Rectal smooth muscle tissue (tissue), 1 donor: ENCODE results near the gene MBIP.
"Not testable (repeated sequence)": the region's sequence is repeated elsewhere in the genome, so short reads cannot be mapped to it uniquely, and the experiment has no call there.

Source experiments
- H3K27ac ChIP-seq: one replicate; pipeline ENCODE4 v1.7.0; 2013; ENCODE audit warnings: low read depth, low read length, inconsistent platforms
- H3K27me3 ChIP-seq: one replicate; pipeline ENCODE4 v1.7.0; 2013; ENCODE audit warnings: low read length; ENCODE audit not compliant: control insufficient read depth, insufficient read depth
- H3K36me3 ChIP-seq: one replicate; pipeline ENCODE4 v1.7.0; 2013; ENCODE audit warnings: low read length; ENCODE audit not compliant: control insufficient read depth, insufficient read depth
- H3K4me1 ChIP-seq: one replicate; pipeline ENCODE4 v1.7.0; 2013; ENCODE audit warnings: low read length; ENCODE audit not compliant: control insufficient read depth, insufficient read depth
- H3K4me3 ChIP-seq: one replicate; pipeline ENCODE4 v1.7.0; 2013; ENCODE audit warnings: low read length
- H3K9ac ChIP-seq: one replicate; pipeline ENCODE4 v1.7.0; 2013; ENCODE audit warnings: low read length

The MBIP gene, protein sequence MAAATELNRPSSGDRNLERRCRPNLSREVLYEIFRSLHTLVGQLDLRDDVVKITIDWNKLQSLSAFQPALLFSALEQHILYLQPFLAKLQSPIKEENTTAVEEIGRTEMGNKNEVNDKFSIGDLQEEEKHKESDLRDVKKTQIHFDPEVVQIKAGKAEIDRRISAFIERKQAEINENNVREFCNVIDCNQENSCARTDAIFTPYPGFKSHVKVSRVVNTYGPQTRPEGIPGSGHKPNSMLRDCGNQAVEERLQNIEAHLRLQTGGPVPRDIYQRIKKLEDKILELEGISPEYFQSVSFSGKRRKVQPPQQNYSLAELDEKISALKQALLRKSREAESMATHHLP

DNA sequence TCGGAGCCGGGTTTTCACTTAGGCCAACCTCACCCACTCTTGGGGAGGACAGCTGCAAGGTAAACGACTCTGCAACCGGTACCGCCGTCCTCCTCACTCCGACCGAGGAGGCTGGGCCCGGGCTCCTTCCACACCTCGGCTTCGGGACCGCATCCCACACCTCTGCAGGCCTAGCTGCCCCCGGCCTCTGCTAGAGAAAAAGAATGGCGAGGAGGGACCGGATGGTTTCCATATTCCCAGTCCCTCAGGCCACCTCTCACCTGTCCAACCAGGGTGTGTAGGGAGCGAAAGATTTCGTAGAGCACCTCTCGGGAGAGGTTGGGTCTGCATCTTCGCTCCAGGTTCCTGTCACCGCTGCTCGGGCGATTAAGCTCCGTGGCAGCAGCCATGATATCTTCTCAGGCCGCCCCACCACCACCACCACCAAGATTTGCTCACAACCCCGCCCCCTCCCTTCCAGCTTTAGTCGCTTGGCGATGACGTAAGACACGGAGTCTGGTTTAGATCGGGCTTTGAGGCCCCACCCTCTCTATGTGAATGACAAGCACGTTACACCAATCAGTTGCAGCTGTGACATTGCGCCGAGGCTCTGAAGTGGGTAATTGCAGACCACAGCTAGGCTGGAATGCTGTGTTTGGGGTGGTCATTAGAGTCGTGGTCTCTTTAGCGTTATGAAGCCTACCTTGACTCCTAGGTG is at the start of gene MBIP:
Gene MBIP, minus strand, starts transcription at position 438 of the 697 bp plus-strand sequence. Its CDS starts 49 bp downstream, at position 389.
- Histone ChIP-seq H3K27me3 (no peaks in the 10 kb centered on the region), H3K9ac (peak within 1 kb of the TSS; percentile 94), H3K27ac (peak within 1 kb of the TSS; percentile 86), H3K4me3 (peak within 1 kb of the TSS; percentile 99), H3K36me3 (no peaks in the 10 kb centered on the region), H3K4me1 (no peaks in the 10 kb centered on the region)

DNA sequence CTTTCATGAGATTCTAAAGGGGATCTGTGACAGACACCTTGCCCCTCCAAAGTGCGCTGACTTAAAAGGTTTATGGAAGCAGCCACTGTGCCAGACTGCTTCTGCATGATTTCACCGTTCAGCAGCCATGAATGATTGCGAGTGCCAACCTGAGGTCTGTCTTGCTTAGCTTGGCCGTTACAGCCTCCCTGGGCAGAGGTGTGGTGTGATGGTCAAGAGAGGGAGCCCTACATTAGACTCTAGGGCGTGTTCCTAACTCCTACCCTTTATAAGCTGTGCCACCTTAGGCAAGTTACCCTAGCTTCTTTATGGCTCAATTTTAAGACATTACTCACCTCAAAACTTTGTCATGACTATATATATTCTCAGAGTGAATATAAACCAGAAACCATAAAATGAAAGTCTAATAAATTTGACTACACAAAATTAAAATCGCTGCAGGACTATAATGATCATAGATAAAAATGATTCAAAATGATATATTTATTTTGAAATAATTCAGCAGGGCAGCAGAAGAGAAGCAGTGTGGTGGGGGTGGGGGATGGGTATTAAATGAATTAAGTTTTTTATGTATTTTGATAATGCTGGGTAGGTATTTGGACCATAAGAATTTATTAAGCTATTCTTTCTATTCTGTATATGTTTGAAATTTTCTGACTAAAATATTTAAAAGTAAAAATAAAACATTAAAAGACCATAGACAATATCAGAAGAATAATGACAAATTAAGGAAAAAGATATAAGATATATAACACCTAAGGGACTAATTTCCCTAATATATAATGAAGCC is 47.7 kb upstream of the MBIP start:
- H3K36me3 ChIP-seq, result no peaks in the 10 kb centered on the region
- H3K9ac ChIP-seq, result no peak overlapping the region
- no peaks in the 10 kb centered on the region for H3K4me1 ChIP-seq
- H3K27me3 ChIP-seq, result no peaks in the 10 kb centered on the region
- H3K27ac ChIP-seq, result no peak overlapping the region
- H3K4me3 ChIP-seq, result no peak overlapping the region

DNA sequence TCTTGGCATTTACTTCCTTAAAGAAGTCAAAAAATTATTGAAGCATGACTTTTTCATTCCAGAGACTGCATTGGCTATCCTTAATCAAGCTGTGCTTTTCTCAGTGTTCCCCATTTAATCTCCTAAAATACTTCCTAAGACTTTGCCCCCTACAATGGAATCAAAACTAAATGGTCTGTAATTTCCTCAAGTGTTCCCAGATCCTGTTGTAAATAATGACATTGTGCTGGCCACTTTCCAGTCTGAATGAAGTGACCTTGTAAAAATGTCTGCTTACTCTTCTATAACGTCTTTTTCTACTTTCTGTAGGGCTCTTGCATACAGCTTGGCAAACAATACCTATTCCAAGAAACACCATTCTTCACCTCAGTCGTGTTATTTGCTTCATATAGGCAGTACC is 45.3 kb upstream of the MBIP start:
- H3K36me3 ChIP-seq, result no peaks in the 10 kb centered on the region
- H3K27ac ChIP-seq, result no peak overlapping the region
- no peaks in the 10 kb centered on the region for H3K4me1 ChIP-seq
- H3K27me3 ChIP-seq, result no peaks in the 10 kb centered on the region
- H3K4me3 ChIP-seq, result no peak overlapping the region
- H3K9ac ChIP-seq, result no peak overlapping the region

DNA sequence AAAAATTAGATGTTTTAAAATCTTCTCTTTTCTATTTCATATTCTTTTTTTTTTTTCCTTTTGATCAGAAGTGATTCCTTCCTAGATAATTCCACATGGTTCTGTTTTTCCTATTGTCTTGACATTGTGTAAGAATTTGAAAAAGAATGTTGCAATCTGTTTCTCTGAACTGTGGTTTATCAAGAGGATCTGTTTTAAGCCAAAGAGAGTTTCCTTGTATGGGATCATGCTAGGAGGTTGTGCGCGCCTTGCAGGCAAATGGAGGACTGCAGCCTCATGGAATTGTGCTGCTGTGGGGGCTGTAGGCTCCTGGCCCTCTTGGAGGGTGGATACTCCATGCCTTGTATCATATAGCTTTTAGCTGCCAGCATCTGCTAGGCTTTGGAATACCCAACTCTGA is 43.3 kb upstream of the MBIP start:
- Histone ChIP-seq H3K27me3 (no peaks in the 10 kb centered on the region), H3K4me1 (no peaks in the 10 kb centered on the region), H3K9ac (no peak overlapping the region), H3K4me3 (no peak overlapping the region), H3K27ac (no peak overlapping the region), H3K36me3 (no peaks in the 10 kb centered on the region)

DNA sequence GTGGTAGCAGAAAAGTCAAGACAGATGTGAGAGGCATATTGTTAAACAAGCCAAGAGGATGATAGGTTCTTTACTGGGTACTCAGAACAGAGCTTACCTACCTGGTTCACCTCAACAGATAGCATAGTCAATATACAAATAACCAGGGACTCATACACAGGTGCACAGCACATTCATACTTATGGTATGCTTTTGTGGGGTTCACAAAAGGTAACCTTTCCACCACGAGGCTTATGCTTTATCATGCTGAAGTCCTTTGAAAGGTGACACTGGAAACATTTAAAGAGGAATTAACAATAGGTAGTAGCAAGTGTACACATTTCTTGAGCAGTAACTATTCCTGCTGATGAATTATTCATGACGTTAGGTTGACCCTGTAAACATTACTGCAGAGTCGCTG is 42.2 kb upstream of the MBIP start:
- Histone ChIP-seq H3K27me3 (no peaks in the 10 kb centered on the region), H3K4me3 (no peak overlapping the region), H3K9ac (no peak overlapping the region), H3K27ac (no peak overlapping the region), H3K4me1 (no peaks in the 10 kb centered on the region), H3K36me3 (no peaks in the 10 kb centered on the region)

DNA sequence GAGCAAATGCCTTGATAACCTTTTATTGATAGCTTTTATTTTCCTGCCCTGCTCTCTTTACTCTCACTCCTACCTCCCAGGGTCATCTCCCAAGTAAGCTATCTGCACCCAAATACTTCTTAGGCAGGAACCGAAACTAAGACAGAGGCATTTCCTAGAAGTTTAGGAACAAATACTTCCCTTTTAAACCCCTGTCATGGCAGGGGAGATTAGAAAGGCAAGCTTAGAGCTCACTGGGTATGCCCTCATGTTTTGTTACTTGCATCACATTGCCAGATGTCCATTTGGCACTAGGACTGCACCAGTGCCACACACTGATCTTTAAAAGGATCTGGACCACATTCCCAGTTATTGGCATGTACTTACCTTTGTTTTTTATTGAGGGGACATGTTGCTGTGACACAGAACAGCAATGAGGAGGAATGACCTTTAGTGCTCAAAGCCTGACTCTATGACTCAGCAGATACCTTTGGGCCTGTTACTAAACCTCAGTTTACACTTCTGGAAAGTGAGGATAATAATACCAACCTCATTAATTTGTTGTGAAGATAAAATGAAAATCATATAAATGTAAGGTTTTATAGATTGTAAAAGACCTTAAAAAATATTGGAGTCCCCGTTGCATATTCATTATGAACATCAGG is 40.9 kb upstream of the MBIP start:
- H3K9ac ChIP-seq, result no peak overlapping the region
- H3K4me3 ChIP-seq, result no peak overlapping the region
- H3K27me3 ChIP-seq, result no peaks in the 10 kb centered on the region
- H3K4me1 ChIP-seq, result no peaks in the 10 kb centered on the region
- H3K27ac ChIP-seq, result no peak overlapping the region
- no peaks in the 10 kb centered on the region for H3K36me3 ChIP-seq

DNA sequence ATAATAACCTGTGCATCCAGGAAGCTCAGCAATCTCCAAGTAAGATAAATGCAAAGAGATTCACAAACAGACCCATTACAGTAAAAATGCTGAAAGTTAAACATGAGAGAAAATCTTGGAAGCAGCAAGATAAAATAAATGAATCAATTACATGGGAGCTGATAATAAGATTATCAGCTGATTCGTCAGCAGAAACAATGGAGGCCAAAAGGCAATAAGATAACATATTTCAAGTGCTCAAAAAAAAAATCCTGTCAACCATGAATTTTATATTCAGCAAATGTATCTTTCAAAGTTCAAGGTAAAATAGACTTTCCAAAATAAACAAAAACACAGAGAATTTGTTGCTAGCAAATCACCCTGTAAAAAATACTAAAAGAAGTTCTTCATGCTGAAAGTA is 36.4 kb upstream of the MBIP start:
- no peaks in the 10 kb centered on the region for H3K36me3 ChIP-seq
- H3K4me3 ChIP-seq, result no peak overlapping the region
- H3K9ac ChIP-seq, result no peak overlapping the region
- H3K4me1 ChIP-seq, result no peaks in the 10 kb centered on the region
- H3K27ac ChIP-seq, result no peak overlapping the region
- no peaks in the 10 kb centered on the region for H3K27me3 ChIP-seq

DNA sequence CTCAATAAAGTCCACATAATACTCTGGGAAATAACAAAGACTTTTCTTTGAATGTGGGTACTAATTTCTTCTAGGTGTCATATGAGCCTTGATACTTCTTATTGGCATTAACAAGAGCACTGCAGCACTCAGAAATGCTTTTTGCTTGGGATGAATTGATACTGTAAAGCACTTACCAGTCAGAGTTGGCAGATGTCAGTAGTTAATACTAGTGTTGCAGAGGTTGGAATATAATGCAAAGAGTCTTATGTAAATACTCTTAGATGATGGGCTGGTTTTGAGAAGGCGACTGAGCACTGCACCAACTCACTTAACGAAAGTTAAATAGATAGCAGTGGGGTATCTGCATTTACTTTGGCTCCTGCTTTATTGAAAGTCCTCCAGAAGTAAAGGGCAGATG is 25.6 kb upstream of the MBIP start:
- Histone ChIP-seq H3K4me3 (no peak overlapping the region), H3K9ac (no peak overlapping the region)

DNA sequence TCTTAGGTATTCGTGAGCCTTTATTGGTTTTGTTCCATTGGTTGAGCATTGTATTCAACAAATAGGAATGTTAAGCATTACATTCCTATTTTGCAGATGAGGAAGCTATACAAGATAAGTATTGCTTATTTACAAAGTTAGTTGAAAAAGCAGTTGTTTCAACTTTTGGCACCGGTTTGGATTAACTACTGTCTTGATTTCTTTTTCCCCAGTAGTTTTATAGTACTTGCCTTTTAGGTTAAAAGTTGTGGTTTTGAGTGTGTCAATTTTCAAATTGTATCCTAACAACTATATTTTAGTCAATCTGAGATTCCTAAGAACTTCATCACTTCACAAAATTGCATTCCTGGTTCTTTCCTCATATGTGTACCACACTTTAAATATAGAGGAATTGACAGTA is 23.8 kb upstream of the MBIP start:
- H3K9ac ChIP-seq, result no peak overlapping the region
- H3K4me1 ChIP-seq, result no peaks in the 10 kb centered on the region
- H3K27me3 ChIP-seq, result no peaks in the 10 kb centered on the region
- H3K4me3 ChIP-seq, result no peak overlapping the region
- no peak overlapping the region for H3K27ac ChIP-seq
- H3K36me3 ChIP-seq, result no peaks in the 10 kb centered on the region

More for the DNA sequence above, 25.6 kb upstream of the MBIP start:
- Histone ChIP-seq H3K27ac (no peak overlapping the region), H3K4me1 (no peaks in the 10 kb centered on the region), H3K36me3 (no peaks in the 10 kb centered on the region), H3K27me3 (no peaks in the 10 kb centered on the region)

DNA sequence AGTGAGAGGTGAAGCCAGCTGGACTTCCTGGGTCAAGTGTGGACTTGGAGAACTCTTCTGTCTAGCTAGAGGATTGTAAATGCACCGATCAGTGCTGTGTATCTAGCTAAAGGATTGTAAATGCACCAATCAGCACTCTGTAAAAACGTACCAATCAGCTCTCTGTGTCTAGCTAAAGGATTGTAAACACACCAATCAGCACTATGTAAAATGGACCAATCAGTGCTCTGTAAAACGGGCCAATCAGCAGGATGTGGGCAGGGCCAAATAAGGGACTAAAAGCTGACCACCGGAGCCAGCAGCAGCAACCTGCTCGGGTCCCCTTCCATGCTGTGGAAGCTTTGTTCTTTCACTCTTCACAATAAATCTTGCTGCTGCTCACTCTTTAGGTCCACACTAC is 21.4 kb upstream of the MBIP start:
- H3K27ac ChIP-seq, H3K36me3 ChIP-seq, H3K4me1 ChIP-seq, H3K27me3 ChIP-seq, H3K9ac ChIP-seq, H3K4me3 ChIP-seq: not testable (repeated sequence)

DNA sequence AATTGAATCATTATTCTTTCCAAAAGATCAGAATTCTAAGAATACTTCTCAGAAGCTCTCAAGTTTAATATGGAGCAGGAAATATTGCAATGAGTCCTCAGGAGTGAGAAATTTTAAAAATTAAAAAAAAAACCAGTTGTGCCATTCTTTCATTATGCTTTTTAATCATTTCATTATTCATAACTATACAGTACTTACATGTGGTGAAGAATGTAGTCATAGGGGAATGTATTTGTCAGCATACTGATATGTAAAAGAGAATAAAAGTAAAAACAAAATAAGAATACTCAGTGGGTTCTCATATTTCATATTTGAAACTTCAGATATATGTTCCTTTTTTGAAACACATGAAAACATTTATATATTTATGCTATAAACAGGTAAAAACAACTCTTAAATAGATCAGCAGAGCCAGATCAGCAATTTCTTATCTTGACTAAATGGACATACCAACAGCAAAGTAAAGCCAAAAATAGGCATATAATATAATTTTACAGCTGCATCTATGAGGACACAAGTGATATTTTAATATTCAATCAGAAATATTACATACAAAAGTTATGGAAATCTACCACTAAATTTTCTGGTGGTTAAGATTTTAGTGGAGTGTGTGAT is 19.9 kb upstream of the MBIP start:
- H3K27ac ChIP-seq, result no peak overlapping the region
- H3K36me3 ChIP-seq, result no peaks in the 10 kb centered on the region
- no peaks in the 10 kb centered on the region for H3K4me1 ChIP-seq
- no peaks in the 10 kb centered on the region for H3K27me3 ChIP-seq
- no peak overlapping the region for H3K9ac ChIP-seq
- no peak overlapping the region for H3K4me3 ChIP-seq

DNA sequence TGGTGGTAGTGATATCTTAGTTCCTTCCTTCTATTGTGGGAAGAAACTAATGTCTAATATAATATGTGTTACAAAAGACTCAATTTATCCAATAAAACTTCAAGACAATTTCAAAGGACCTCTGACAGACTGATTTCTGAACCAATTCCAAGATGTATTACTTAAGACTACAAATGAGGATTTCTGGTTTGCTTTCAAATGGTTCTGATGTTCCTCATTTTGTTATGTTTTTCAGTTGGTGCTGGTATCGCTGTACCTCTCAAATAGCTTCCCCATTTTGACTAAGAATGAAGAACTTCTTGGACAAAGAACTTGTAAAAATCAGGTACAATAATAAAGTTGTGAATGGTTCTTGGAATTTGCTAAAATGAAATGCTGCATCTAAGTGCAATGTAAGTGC is 19.4 kb upstream of the MBIP start:
- H3K27ac ChIP-seq, result no peak overlapping the region
- H3K4me1 ChIP-seq, result no peaks in the 10 kb centered on the region
- no peak overlapping the region for H3K4me3 ChIP-seq
- H3K9ac ChIP-seq, result no peak overlapping the region
- H3K27me3 ChIP-seq, result no peaks in the 10 kb centered on the region
- H3K36me3 ChIP-seq, result no peaks in the 10 kb centered on the region
